HG03460 (cell line): ENCODE results near the gene VILL.

Experiments
- ATAC-seq: cut with Tn5 transposase; IDR thresholded peaks from one replicate; pipeline ENCODE4 v1.9.1; 2021; ENCODE audit not compliant: unreplicated experiment

The VILL gene

GRCh38 chr3:38000242-38000916 lies 9.8 kb downstream of the VILL start:
- no peak for ATAC-seq

GRCh38 chr3:38000965-38001455 lies 10.4 kb downstream of the VILL start:
- ATAC-seq: no peak

- no peak for ATAC-seq
These were observed 11.0 kb downstream of the VILL start for GRCh38 chr3:38001456-38002081.

GRCh38 chr3:38002291-38002876 lies 11.8 kb downstream of the VILL start:
- no peak for ATAC-seq

- no peak for ATAC-seq
These were observed 12.4 kb downstream of the VILL start for GRCh38 chr3:38002940-38003339.

GRCh38 chr3:38003371-38003816 lies 12.8 kb downstream of the VILL start:
- ATAC-seq: no peak

- ATAC-seq: no peak
These were observed 13.3 kb downstream of the VILL start for GRCh38 chr3:38003817-38004414.

- ATAC-seq: no peak
These were observed 14.0 kb downstream of the VILL start for GRCh38 chr3:38004415-38005075.

- no peak for ATAC-seq
These were observed 14.8 kb downstream of the VILL start for GRCh38 chr3:38005076-38006020.

- no peak for ATAC-seq
These were observed 15.4 kb downstream of the VILL start for GRCh38 chr3:38006031-38006430.

- no peak for ATAC-seq
These were observed 15.9 kb downstream of the VILL start for GRCh38 chr3:38006445-38006995.

- no peak for ATAC-seq
These were observed 17.1 kb downstream of the VILL start for GRCh38 chr3:38007754-38008090.

- ATAC-seq: no peak
These were observed 17.7 kb downstream of the VILL start for GRCh38 chr3:38008191-38008701.

- ATAC-seq: no peak
These were observed 18.5 kb downstream of the VILL start for GRCh38 chr3:38008971-38009580.

GRCh38 chr3:38009807-38010591 lies 19.4 kb downstream of the VILL start:
- no peak for ATAC-seq

- no peak for ATAC-seq
These were observed 20.5 kb downstream of the VILL start for GRCh38 chr3:38011111-38011510.

- no peak for ATAC-seq
These were observed 24.9 kb downstream of the VILL start for GRCh38 chr3:38015485-38015884.

GRCh38 chr3:38015984-38016383 lies 25.4 kb downstream of the VILL start:
- ATAC-seq: no peak

GRCh38 chr3:38016410-38016809 lies 25.8 kb downstream of the VILL start:
- no peak for ATAC-seq
